ENCODE measurements around the gene ZNF367. TPM values are rescaled to one million over a fixed set of nuclear protein-coding genes. Genes with fewer than 3 reads are reported as not detected.

The ZNF367 gene
- total RNA-seq, 1 experiment from 2014 or later, result 10.1 TPM

GRCh38 chr9:96462541-96462940, 44.4 kb upstream of the ZNF367 start:
- H3K4me2 ChIP-seq (ENCODE audit: insufficient read depth, insufficient read length, low read length), result no peak overlapping the region

More at GRCh38 chr9:96462541-96462940, 44.4 kb upstream of the ZNF367 start:
- no peak overlapping the region for H4K5ac ChIP-seq (ENCODE audit: insufficient read length, low read depth, low read length)
- no peak overlapping the region for H2BK20ac ChIP-seq (ENCODE audit: low read depth, low read length, poor library complexity, severe bottlenecking)
- no peak overlapping the region for H4K91ac ChIP-seq (ENCODE audit: insufficient read length, low read depth, low read length)
- H3K4me1 ChIP-seq (ENCODE audit: insufficient read depth, low read length), result peaks cover 3% of the 10 kb centered on the region; the same call in 1 of the 2 replicates
- no peak overlapping the region for H2BK15ac ChIP-seq (ENCODE audit: low read depth, low read length)
- peak overlapping the region; percentile 17 for H3K9ac ChIP-seq (ENCODE audit: extremely low read depth, insufficient read length, low read length)
- no peak overlapping the region for H2AK5ac ChIP-seq (ENCODE audit: insufficient read length, low read length)
- H3K18ac ChIP-seq (ENCODE audit: insufficient read length, low read depth, low read length), result no peak overlapping the region
- no peaks in the 10 kb centered on the region for H4K20me1 ChIP-seq (ENCODE audit: control insufficient read depth, insufficient read depth, insufficient read length)
- no peak overlapping the region for H4K8ac ChIP-seq (replicated peaks; ENCODE audit: insufficient read length, low read depth, low read length)
- TF ChIP-seq CTCF (conservative IDR thresholded peaks at IDR 0.05), result no peak
- no peak overlapping the region for H2BK120ac ChIP-seq (ENCODE audit: low read depth, low read length, poor library complexity, severe bottlenecking)
- H3K79me1 ChIP-seq (ENCODE audit: insufficient read depth, low read depth, low read length, poor library complexity, severe bottlenecking), result no peaks in the 10 kb centered on the region
- H3K4me1 Mint-ChIP-seq, result peaks cover 28 to 37% of the 10 kb centered on the region in 2 experiments
- no peak overlapping the region for H3K14ac ChIP-seq (ENCODE audit: insufficient read depth, low read length)
- peak; percentile 55 for DNase-seq
- H3K23ac ChIP-seq (ENCODE audit: insufficient read length, low read depth, low read length), result no peak overlapping the region
- H3K27ac ChIP-seq (ENCODE audit: insufficient read length, low read depth, low read length), result no peak overlapping the region
- no peaks in the 10 kb centered on the region for H3K79me2 ChIP-seq (ENCODE audit: insufficient read depth, low read length)
- H2AFZ ChIP-seq (ENCODE audit: low read length), result no peak overlapping the region
- peaks cover 5 to 31% (median 23%) of the 10 kb centered on the region in 3 experiments; a peak in 6 of 7 replicates for H3K36me3 Mint-ChIP-seq (ENCODE audit: insufficient read depth in 1 of 3, low read depth in 3 of 3)
- no peak overlapping the region for H3K56ac ChIP-seq (ENCODE audit: insufficient read length, low read depth, low read length)
- no peak overlapping the region for H2BK12ac ChIP-seq (ENCODE audit: insufficient read length, low read depth, low read length)
- H3K27me3 Mint-ChIP-seq (ENCODE audit: low read depth), result no peaks in the 10 kb centered on the region
- no peaks in the 10 kb centered on the region for H3K23me2 ChIP-seq (ENCODE audit: insufficient read length, low read depth, low read length, poor library complexity, severe bottlenecking)
- H3T11ph ChIP-seq (ENCODE audit: low read length), result no peak overlapping the region
- H3K4ac ChIP-seq (ENCODE audit: low read depth, low read length), result no peak overlapping the region
- H2BK5ac ChIP-seq (ENCODE audit: insufficient read length, low read length), result no peak overlapping the region
- peak overlapping the region in 1 of 3 experiments; percentile 68; a peak in 2 of 7 replicates for H3K27ac Mint-ChIP-seq
- H3K27me3 ChIP-seq (ENCODE audit: insufficient read depth, low read length), result no peaks in the 10 kb centered on the region
- H3K9me3 ChIP-seq (ENCODE audit: control insufficient read depth, low read depth, low read length), result no peaks in the 10 kb centered on the region
- no peaks in the 10 kb centered on the region for H3K9me3 Mint-ChIP-seq
- H3K4me3 Mint-ChIP-seq, result no peak overlapping the region
- no CpG with 5 or more reads among the region's 6 CpGs for WGBS (ENCODE audit: extremely low coverage, insufficient read length, low lambda C conversion rate)

Measured in H9 (cell line).